ENCODE measurements around the gene METAP1D.

DNA sequence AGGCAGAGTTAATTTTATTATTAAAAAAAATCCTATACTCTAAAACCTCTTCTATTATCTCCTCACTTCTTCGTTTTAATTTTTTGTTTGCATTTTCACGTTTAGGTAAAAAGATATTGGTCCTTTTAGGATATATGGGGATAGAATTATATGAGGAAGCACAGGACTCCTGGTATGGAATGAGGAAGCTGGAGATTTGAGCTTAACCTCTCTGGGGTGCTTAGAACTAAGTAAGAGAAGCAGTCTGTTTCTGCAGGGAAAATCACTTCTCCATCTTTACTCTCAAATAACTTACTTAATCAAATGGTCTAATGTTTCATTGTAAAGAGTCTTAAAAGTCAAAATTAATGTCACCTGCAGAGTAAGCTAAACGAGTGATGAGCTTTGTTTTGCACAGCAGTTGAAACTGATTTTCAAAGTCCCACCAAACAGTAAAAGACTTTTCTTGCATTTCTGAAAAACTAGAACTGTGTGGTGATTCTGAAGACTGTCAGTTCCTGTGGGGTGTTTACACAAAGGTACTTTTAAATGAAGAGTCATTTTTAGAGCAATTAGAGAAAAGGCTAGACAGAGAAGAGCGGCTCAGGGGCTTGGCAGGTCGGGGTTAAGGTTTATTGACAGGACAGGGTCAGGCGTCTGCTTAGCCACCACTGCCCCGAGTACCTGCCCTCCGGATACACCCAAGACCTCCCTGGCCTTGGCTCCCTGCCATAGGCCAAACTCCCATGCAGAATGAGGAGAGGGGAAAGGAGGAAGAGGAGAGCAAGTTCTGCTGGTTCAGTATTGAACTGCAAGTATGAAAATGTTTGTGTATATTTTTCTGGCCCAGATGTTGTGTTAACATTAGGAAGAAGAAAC is 21.6 kb downstream of the METAP1D start:
- TF ChIP-seq, protein P1, sequence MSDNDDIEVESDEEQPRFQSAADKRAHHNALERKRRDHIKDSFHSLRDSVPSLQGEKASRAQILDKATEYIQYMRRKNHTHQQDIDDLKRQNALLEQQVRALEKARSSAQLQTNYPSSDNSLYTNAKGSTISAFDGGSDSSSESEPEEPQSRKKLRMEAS (IDR thresholded peaks at IDR 0.05) = no peak
- TF ChIP-seq EGR1 (IDR thresholded peaks at IDR 0.05; ENCODE audit: low read depth in 2 of 2) (no peak), CTCF (IDR thresholded peaks at IDR 0.05; ENCODE audit: low read depth, low read length, missing input control) (no peak), FOXA1 (IDR thresholded peaks at IDR 0.05) (no peak), GABPA (IDR thresholded peaks at IDR 0.05 in 1 of 2, conservative IDR thresholded peaks at IDR 0.05 in 1 of 2) (no peak), REST (IDR thresholded peaks at IDR 0.05) (no peak), ATF3 (IDR thresholded peaks at IDR 0.05) (no peak)
- TF ChIP-seq, protein P2, sequence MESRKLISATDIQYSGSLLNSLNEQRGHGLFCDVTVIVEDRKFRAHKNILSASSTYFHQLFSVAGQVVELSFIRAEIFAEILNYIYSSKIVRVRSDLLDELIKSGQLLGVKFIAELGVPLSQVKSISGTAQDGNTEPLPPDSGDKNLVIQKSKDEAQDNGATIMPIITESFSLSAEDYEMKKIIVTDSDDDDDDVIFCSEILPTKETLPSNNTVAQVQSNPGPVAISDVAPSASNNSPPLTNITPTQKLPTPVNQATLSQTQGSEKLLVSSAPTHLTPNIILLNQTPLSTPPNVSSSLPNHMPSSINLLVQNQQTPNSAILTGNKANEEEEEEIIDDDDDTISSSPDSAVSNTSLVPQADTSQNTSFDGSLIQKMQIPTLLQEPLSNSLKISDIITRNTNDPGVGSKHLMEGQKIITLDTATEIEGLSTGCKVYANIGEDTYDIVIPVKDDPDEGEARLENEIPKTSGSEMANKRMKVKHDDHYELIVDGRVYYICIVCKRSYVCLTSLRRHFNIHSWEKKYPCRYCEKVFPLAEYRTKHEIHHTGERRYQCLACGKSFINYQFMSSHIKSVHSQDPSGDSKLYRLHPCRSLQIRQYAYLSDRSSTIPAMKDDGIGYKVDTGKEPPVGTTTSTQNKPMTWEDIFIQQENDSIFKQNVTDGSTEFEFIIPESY (IDR thresholded peaks at IDR 0.05) = no peak

Data from liver (tissue), 3 donors.